HG02763 (cell line): ENCODE results near the gene SNX1.
A peak's percentile ranks its signal among the peaks of the same experiment; 100 is the strongest.

ENCODE experiments used
- ATAC-seq: cut with Tn5 transposase; IDR thresholded peaks from one replicate; pipeline ENCODE4 v1.9.1; 2021; ENCODE audit warnings: mild to moderate bottlenecking, moderate library complexity; ENCODE audit not compliant: unreplicated experiment

The SNX1 gene

DNA sequence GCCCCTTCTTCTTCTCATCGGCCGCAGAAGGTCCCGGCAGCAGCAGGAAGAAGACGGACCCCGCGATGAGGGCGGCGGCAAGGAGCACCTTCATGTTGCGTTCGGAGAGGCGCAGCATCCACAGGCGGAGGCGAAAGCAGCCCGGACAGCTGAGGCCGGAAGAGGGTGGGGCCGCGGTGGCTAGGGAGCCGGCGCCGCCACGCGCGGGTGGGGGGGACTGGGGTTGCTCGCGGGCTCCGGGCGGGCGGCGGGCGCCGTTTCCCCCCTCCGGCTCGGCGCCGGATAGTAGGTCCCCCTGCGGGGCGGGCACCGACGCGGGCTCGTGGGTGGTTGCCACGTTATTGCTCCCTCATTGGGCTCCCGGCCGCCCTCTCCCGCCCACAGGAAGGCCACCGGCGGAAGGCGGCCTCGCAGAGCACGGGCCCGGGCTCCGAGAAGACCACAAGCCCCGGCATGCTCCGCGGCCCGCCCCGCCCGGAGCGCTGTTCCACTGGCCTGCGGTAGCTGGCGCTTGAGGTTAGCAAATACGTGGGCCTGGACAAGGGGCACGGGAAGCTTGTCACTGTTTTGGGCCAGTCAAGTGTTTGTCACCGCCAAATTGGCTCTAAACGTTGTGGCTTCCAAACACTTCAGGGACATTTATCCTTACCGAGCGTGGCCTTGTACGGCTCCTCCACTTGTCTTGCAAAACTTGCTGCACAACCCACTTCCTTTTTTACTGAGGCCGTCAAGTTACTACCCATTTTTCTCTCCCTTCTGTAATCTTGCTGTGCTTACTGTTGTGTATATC is 67.3 kb downstream of the SNX1 start, which contains the start of gene PPIB:
TSS of gene PPIB (minus strand) at position 154 of the 790 bp plus-strand sequence. CDS start at position 118, 36 bp downstream.
- ATAC-seq = peak; percentile 91

DNA sequence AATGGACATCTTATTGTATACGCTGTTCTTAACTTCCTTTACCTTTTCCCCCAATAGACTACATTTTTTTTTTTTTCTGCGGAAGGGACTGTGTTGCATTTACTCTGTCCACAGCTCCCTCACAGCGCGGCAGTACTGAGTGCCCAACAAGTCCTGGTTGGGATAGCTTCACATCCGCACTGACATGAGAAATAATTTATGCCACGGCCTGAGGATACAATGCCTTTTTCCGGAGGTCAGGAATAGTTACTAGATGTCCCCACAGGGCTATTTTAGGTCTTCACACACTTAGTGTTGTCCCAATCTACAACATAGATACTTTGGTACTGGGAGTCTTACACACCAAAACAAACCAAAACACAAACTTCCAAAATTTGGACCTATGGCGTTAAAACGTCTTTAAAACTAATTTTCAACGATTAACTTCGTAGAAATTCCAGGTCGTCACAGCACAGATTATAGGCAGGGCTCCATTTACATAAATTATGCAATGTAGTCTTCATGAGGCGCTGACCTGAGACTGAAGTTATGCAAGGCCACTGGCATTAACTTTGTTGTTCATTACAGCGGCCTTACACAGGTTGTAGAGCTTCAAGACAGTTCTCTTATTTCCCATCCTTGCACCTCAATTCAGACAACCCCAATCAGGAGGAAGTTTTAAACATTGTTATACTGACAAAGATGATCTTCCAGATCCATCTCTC is 68.0 kb downstream of the SNX1 start:
- peak; percentile 1 for ATAC-seq

DNA sequence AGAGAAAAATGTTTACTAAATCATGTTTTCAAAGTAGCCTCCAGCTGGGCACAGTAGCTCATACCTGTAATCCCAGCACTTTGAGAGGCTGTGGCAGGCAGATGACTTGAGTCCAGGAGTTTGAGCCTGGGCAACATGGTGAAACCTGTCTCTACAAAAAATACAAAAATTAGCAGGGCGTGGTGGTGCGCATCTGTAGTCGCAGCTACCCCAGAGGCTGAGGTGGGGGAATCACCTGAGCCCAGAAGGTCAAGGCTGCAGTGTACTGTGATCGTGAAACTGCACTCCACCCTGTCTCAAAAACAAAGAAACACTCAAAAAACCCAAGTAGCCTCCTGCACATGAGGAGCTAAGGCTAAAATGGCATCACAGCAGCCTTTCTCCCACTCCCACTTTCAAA is 68.7 kb downstream of the SNX1 start:
- ATAC-seq = no peak

DNA sequence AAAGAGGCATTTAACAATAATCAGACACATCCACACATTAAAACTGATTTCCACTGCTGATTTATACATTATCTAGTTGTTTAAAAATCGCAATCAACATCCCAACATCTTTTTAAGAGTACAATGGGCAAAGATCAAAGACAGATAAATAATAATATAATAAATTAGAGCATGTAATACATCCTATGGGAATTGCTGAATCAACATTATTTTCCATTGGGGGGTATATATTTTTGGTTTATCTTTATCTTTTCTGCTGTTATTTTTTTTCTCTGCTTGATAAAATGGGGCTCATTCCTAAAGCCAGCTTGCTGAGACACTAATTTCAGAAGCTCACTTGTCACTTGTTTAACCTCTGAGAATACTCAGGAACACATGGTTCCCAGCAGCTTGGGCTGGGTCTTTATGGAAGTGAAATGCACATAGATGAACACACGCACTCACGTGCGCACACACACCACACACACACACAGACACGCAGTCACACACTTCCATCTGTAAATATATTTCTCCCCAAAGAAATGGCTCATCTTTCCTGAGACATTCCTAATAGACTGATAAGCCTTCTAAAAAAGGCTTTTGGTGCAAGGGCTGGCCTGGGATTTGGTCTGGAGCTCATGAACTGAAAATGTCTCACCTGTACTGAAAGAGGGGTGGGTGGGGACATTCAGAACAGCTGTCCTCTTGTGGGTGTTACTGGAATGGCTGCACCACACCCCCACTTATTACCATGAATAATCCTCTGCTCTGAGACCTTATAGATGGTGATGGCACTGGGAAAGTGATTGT is 70.5 kb downstream of the SNX1 start:
- no peak for ATAC-seq

DNA sequence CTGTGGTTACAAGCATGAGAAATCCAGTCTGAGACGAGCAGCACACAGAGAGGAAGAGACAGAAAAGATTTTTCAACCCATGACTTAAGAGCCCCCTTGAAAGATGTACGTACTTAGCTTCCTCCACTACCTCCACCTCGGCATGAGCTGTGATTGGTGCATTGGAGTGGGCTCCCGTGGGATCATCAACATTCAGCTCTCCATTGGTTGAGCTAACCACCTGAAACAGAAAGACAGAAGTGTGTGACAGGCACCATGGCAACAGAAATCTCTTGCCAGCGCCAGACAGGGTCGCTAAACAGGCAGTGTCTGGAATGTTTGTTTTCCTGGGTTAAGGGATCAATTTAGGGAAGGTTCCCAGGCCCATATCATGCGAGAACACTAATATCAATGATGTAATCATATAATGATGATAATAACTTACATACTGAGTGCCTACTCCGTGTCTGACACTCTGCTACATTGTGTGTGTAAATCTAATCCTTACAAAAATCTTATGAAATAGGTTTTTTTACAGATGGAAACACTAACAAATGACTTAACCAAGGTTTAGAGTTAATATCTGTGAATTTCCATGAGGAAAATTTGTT is 84.5 kb downstream of the SNX1 start:
- no peak for ATAC-seq

DNA sequence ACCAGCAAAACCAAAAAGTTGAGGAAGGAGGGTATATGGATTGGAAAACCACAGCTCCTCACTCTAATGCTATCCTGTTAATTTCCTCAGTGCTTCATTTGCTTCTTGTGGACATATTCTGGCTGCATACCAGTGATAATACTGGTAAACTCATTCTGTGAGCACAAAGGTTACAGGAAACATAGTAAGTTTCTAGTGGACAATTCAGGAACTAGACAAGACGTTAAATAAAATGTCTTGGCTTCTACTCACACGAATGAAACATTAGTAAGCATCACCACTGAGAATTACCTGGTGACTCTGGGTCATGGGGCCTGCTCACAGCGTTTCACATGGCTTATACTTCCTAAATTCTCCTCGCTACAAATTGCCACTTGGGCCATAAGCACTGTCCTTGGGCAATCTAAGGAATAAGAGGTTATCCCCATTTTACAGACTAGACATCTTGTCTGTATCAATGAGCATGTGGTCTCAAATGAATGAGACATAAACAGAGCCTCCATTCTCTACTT is 87.1 kb downstream of the SNX1 start:
- no peak for ATAC-seq

DNA sequence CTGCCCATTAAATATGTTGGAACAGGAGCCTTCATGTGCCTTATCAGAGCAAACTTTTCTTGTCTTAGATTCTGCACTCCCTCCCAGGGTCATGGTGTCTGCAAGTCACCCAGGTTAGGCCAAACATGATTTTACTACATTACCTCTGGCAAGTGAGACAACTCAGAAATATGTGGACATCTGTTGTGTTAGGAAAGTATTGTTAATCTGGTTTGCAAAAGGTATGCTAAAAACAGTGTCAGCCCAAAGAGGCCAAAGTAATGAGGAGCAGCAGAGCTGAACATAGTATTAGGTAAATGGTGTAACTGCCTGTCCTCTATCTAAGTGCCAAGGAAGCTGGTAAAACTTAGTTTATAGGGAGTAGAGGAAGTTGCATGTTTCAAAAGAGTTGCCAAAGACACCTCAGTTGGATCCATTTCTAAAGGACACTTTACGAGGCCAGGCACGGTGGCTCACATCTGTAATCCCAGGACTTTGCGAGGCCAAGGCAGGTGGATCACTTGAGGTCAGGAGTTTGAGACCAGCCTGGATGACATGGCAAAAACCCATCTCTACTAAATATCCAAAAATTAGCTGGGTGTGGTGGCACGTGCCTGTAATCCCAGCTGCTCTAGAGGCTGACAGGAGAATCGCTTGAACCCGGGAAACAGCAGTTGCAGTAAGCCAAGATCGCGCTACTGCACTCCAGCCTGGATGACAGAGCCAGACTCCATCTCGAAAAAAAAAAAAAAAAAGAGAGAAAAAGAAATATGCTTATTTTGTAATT is 89.5 kb downstream of the SNX1 start:
- no peak for ATAC-seq

DNA sequence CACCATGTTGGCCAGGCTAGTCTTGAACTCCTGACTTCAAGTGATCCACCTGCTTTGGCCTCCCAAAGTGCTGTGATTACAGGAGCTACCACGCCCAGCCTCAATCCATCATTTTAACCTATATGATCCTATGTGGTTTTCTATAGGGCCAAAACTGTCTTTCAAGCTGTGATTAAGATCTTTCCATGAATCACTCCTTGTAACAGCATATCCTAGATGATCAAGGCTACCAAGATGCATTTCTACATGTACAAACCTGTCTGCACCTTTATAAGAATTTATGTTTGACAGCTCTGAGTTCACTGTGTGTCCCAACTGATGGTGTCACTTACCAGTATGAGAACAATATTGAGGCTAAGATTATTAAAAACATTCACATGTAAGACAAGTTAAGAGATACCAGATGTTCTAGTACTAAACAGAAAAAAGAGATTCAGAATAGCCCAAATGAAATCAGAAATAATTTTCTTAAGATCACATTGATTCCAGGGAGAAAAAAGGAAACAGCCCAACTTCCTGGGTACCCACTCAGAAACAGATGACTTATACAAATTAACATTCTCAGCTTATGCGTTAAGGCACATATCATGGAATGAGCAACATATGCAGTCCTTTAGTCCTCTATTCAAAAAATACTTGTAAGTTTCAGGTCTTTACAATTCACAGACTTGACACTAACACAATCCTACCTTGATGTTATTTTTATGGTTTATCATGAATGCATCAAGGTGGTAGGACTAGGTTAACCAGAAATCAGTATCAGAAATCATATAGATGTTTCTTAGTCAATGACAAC is 91.8 kb downstream of the SNX1 start:
- ATAC-seq = no peak
